Neural cell (in vitro differentiated cells): ENCODE measurements around the gene TCF23.

Source experiments
- CTCF ChIP-seq: fragments of 450-650 bp; IDR thresholded peaks from 2 replicates; pipeline ENCODE4 v1.5.1; 2014; ENCODE audit warnings: antibody characterized with exemption, mild to moderate bottlenecking, moderate library complexity; ENCODE audit not compliant: poor library complexity, severe bottlenecking
- EZH2 ChIP-seq: fragments of 200-600, 300-800 bp; shearing (Covaris generic), sonication (generic); IDR thresholded peaks from 2 replicates; pipeline ENCODE4 v1.6.1; 2014; ENCODE audit warnings: antibody characterized with exemption, low read length, borderline replicate concordance, mild to moderate bottlenecking; ENCODE audit not compliant: insufficient read depth, poor library complexity, severe bottlenecking
- POLR2AphosphoS5 ChIP-seq: IDR thresholded peaks from 2 replicates; pipeline ENCODE4 v1.6.1; 2012
- SMC3 ChIP-seq: fragments of 450-650 bp; conservative IDR thresholded peaks from 2 replicates; pipeline ENCODE4 v1.6.1; 2014; ENCODE audit warnings: antibody characterized with exemption, mild to moderate bottlenecking, moderate library complexity; ENCODE audit not compliant: poor library complexity
- TAF1 ChIP-seq: IDR thresholded peaks from 2 replicates; pipeline ENCODE4 v1.6.1; 2012; ENCODE audit warnings: low read depth

DNA sequence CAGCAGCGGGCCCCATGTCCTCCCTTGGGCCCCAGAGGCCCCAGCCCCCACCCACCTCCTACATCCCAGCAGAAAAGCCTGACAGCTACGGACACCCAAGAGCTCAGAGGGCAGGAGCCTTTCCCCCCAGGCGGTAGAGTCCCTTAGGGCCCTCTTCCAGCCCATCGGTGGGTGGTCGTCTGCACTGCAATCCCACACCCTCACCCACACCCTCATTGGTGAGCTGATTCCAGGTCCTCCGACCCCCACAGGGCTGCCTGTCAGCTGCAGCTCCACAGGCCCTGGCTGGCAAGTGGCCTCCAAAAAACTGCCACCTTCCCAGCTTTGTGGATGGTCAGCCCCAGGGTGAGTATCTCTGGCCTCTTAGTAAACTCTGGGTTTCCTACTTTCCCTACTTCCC lies 10.5 kb downstream of the TCF23 start:
- TF ChIP-seq SMC3 (no peak), CTCF (no peak), TAF1 (no peak), EZH2 (no peak), POLR2AphosphoS5 (no peak)
